ENCODE measurements around the gene SYT9.

DNA sequence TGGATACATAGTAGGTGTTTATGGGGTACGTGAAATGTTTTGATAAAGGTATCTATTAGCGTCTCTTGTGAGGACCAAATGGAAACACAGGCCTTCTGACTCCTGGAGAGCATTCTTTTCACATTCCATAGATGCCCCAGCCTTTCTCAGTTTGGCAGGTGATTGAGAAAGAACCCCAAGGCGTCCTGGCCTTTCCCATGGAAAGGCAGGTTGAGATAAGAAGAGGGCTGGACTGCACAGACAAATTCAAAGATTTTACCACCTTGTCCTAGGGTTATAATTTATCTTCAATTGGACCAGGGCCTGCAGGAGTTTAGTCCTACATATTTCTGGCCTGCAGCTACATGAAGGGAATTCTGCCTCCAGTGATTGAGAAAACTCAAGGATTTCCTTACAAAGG lies 232.9 kb downstream of the SYT9 start:
- TF ChIP-seq GATA3 (IDR thresholded peaks at IDR 0.05; ENCODE audit: low read depth, low read length) = no peak
- no peak for TF ChIP-seq GATA2 (IDR thresholded peaks at IDR 0.05; ENCODE audit: low read depth, low read length)
